CD4-positive, alpha-beta T cell treated with Interferon gamma for 1 hour (primary cell): Measurements from ENCODE around the gene ZNF692.
A peak's percentile ranks its signal among the peaks of the same experiment; 100 is the strongest.
"Not testable (repeated sequence)": the region's sequence is repeated elsewhere in the genome, so short reads cannot be mapped to it uniquely, and the experiment has no call there.

ENCODE experiments used
- DNase-seq: peaks from one replicate; pipeline ENCODE4 v3.0.0-alpha.2; 2020

ZNF692 gene

GRCh38 chr1:248804771-248805681 is 53.9 kb downstream of the ZNF692 start:
- DNase-seq, result peak; percentile 31

GRCh38 chr1:248803501-248803900 is 55.4 kb downstream of the ZNF692 start:
- DNase-seq, result not testable (repeated sequence)

- no peak for DNase-seq
Observed at GRCh38 chr1:248802454-248802853, 56.4 kb downstream of the ZNF692 start.

GRCh38 chr1:248800459-248800858 is 58.4 kb downstream of the ZNF692 start:
- no peak for DNase-seq
